SK-N-SH (cell line): ENCODE results near the gene ADAMTS2. TPM values are rescaled to one million over a fixed set of nuclear protein-coding genes. Genes with fewer than 3 reads are reported as not detected.

Experiments used
- CTCF ChIA-PET: fragments of 300-600, 350-600 bp; formaldehyde crosslinking; extraction: SDS; loops from one replicate; lab custom pipeline; 2021; lab: Yijun Ruan, JAX
- POLR2A ChIA-PET: fragments of 350-600 bp; sonication (Branson Sonifier 250); formaldehyde crosslinking; extraction: SDS; loops from one replicate; lab custom pipeline; 2020; ENCODE audit warnings: antibody characterized with exemption, inconsistent platforms; lab: Yijun Ruan, JAX
- DNase-seq: peaks from one replicate; pipeline ENCODE4 v3.0.0; 2012
- H2AFZ ChIP-seq: fragments of 200-600 bp; sonication (generic); 2 replicates; pipeline ENCODE4 v1.8.1; 2016; ENCODE audit warnings: antibody characterized with exemption, mild to moderate bottlenecking, low read depth
- H3F3A ChIP-seq: fragments of 200-600 bp; sonication (generic); replicated peaks from 2 replicates; pipeline ENCODE3; 2016; ENCODE audit warnings: antibody characterized with exemption, mild to moderate bottlenecking; ENCODE audit not compliant: insufficient read depth
- H3K27ac ChIP-seq, 2 experiments: fragments of 200-500 bp in 1 of 2; fragments of 200-600 bp in 1 of 2; sonication (Bioruptor generic) in 1 of 2; sonication (generic), shearing (Covaris generic) in 1 of 2; 2 replicates each; pipeline versions ENCODE4 v1.5.1 to v1.6.1; 2014 to 2016; ENCODE audit warnings: low read depth in 2 of 2, inconsistent platforms in 1 of 2, low read length in 1 of 2, mild to moderate bottlenecking in 1 of 2, mixed read lengths in 1 of 2
- H3K27me3 ChIP-seq: fragments of 200-600 bp; sonication (generic), shearing (Covaris generic); 2 replicates; pipeline ENCODE4 v1.6.1; 2016; ENCODE audit warnings: mixed run types; ENCODE audit not compliant: insufficient read depth
- H3K36me3 ChIP-seq, 2 experiments: fragments of 200-500 bp in 1 of 2; fragments of 200-600 bp in 1 of 2; sonication (Bioruptor generic) in 1 of 2; sonication (generic) in 1 of 2; replicated peaks in 1 of 2; 2 replicates each; pipeline versions ENCODE3 to v1.5.1; 2014 to 2016; ENCODE audit warnings: low read length in 1 of 2, mild to moderate bottlenecking in 1 of 2; ENCODE audit not compliant: insufficient read depth in 2 of 2, control insufficient read depth in 1 of 2
- H3K4me1 ChIP-seq, 2 experiments: fragments of 200-500 bp in 1 of 2; fragments of 200-600 bp in 1 of 2; sonication (Bioruptor generic) in 1 of 2; sonication (generic), shearing (Covaris generic) in 1 of 2; 2 replicates each; pipeline versions ENCODE4 v1.5.1 to v1.6.1; 2014 to 2016; ENCODE audit warnings: low read depth in 1 of 2, low read length in 1 of 2, mixed run types in 1 of 2; ENCODE audit not compliant: insufficient read depth in 2 of 2, control insufficient read depth in 1 of 2
- H3K4me2 ChIP-seq: fragments of 200-600 bp; sonication (generic), shearing (Covaris generic); 2 replicates; pipeline ENCODE4 v1.6.1; 2017; ENCODE audit warnings: mixed run types
- H3K4me3 ChIP-seq, 2 experiments: fragments of 200-500 bp in 1 of 2; fragments of 200-600 bp in 1 of 2; sonication (Bioruptor generic) in 1 of 2; sonication (generic), shearing (Covaris generic) in 1 of 2; 2 replicates each; pipeline versions ENCODE4 v1.5.1 to v1.8.1; 2014 to 2016; ENCODE audit warnings: low read depth in 2 of 2, inconsistent platforms in 1 of 2, low read length in 1 of 2, mild to moderate bottlenecking in 1 of 2, mixed read lengths in 1 of 2, moderate library complexity in 1 of 2
- H3K79me2 ChIP-seq: fragments of 200-600 bp; sonication (generic); 2 replicates; pipeline ENCODE4 v1.8.1; 2017; ENCODE audit warnings: mild to moderate bottlenecking; ENCODE audit not compliant: insufficient read depth
- H3K9ac ChIP-seq: fragments of 200-600 bp; sonication (generic); 2 replicates; pipeline ENCODE4 v1.6.1; 2017; ENCODE audit warnings: mixed run types
- H3K9me2 ChIP-seq: fragments of 200-600 bp; sonication (generic); 2 replicates; pipeline ENCODE4 v1.6.1; 2017; ENCODE audit warnings: mixed run types
- H3K9me3 ChIP-seq: fragments of 200-600 bp; sonication (generic); 2 replicates; pipeline ENCODE4 v1.6.1; 2017; ENCODE audit warnings: mixed run types, mild to moderate bottlenecking, moderate library complexity
- H4K20me1 ChIP-seq: fragments of 200-600 bp; sonication (generic); 2 replicates; pipeline ENCODE4 v1.6.1; 2017; ENCODE audit warnings: mild to moderate bottlenecking, mixed run types; ENCODE audit not compliant: insufficient read depth
- ELF1 ChIP-seq: IDR thresholded peaks from 2 replicates; pipeline ENCODE4 v1.4.0; 2012
- EP300 ChIP-seq, 2 experiments: IDR thresholded peaks; 2 replicates each; pipeline versions ENCODE4 v1.4.0 to v1.6.1; 2012; ENCODE audit warnings: borderline replicate concordance in 1 of 2, low read depth in 1 of 2, low read length in 1 of 2
- FOSL2 ChIP-seq: IDR thresholded peaks from 2 replicates; pipeline ENCODE4 v1.4.0; 2012; ENCODE audit warnings: low read depth, mild to moderate bottlenecking, moderate library complexity, borderline replicate concordance
- FOXJ3 ChIP-seq: sonication (generic); formaldehyde crosslinking; IDR thresholded peaks from 2 replicates; pipeline ENCODE4 v1.5.1; 2020; ENCODE audit warnings: mild to moderate bottlenecking, missing genetic modification reagents
- FOXM1 ChIP-seq: IDR thresholded peaks from 2 replicates; pipeline ENCODE4 v1.4.0; 2012; ENCODE audit warnings: low read depth, mild to moderate bottlenecking
- GABPA ChIP-seq: IDR thresholded peaks from 2 replicates; pipeline ENCODE4 v1.4.0; 2012; ENCODE audit warnings: low read depth, mild to moderate bottlenecking
- JUND ChIP-seq: IDR thresholded peaks from 2 replicates; pipeline ENCODE4 v1.4.0; 2012
- MEF2A ChIP-seq: IDR thresholded peaks from 2 replicates; pipeline ENCODE4 v1.4.0; 2012; ENCODE audit warnings: low read depth, borderline replicate concordance
- MXI1 ChIP-seq: IDR thresholded peaks from 2 replicates; pipeline ENCODE4 v1.6.1; 2012; ENCODE audit warnings: mild to moderate bottlenecking, low read depth, low read length, improper control_type of control experiment
- PBX3 ChIP-seq: IDR thresholded peaks from 2 replicates; pipeline ENCODE4; 2012
- POLR2AphosphoS5 ChIP-seq: IDR thresholded peaks from 2 replicates; pipeline ENCODE4 v1.6.1; 2012; ENCODE audit warnings: low read depth, low read length
- RAD21 ChIP-seq: IDR thresholded peaks from 2 replicates; pipeline ENCODE4 v1.6.1; 2012; ENCODE audit warnings: mild to moderate bottlenecking, low read length
- RCOR1 ChIP-seq: fragments of 150-350 bp; IDR thresholded peaks from 2 replicates; pipeline ENCODE4 v1.6.1; 2017; ENCODE audit warnings: antibody characterized with exemption, low read length
- SIN3A ChIP-seq: IDR thresholded peaks from 2 replicates; pipeline ENCODE4 v1.6.1; 2012; ENCODE audit warnings: low read depth, mild to moderate bottlenecking, low read length, moderate library complexity, borderline replicate concordance
- YY1 ChIP-seq: IDR thresholded peaks from 2 replicates; pipeline ENCODE4 v1.4.0; 2012; ENCODE audit warnings: low read depth, mild to moderate bottlenecking
- ZBTB33 ChIP-seq: IDR thresholded peaks from 2 replicates; pipeline ENCODE4 v1.4.0; 2012; ENCODE audit warnings: low read depth, borderline replicate concordance
- WGBS: methylation state at CpG from one replicate; pipeline ENCODE4 v1.1.6; 2017; ENCODE audit warnings: low lambda C conversion rate; 5-methylcytosine and 5-hydroxymethylcytosine counted together
- polyA plus RNA-seq, 3 experiments: library from polyadenylated mRNA; depleted of rRNA; stranded (reverse); fragments of >200 nt; gene quantifications; 2 replicates each; pipeline ENCODE4 v1.2.3, GENCODE V29; 2012
- TF ChIP-seq, protein P1 (sequence below): IDR thresholded peaks from 2 replicates; pipeline ENCODE4 v1.4.0; 2012; ENCODE audit warnings: low read depth
- TF ChIP-seq, protein P2 (sequence below): IDR thresholded peaks from 2 replicates; pipeline ENCODE4 v1.4.0; 2012; ENCODE audit warnings: low read depth, borderline replicate concordance
- TF ChIP-seq, protein P3 (sequence below): fragments of 150-350 bp; IDR thresholded peaks from 2 replicates; pipeline ENCODE4 v1.6.1; 2017; ENCODE audit warnings: antibody characterized with exemption, low read length, low read depth, borderline replicate concordance

ADAMTS2 gene
- polyA plus RNA-seq, 1 of the 3 experiments (the other 2 are of a cell fraction) = 0.12 TPM

DNA sequence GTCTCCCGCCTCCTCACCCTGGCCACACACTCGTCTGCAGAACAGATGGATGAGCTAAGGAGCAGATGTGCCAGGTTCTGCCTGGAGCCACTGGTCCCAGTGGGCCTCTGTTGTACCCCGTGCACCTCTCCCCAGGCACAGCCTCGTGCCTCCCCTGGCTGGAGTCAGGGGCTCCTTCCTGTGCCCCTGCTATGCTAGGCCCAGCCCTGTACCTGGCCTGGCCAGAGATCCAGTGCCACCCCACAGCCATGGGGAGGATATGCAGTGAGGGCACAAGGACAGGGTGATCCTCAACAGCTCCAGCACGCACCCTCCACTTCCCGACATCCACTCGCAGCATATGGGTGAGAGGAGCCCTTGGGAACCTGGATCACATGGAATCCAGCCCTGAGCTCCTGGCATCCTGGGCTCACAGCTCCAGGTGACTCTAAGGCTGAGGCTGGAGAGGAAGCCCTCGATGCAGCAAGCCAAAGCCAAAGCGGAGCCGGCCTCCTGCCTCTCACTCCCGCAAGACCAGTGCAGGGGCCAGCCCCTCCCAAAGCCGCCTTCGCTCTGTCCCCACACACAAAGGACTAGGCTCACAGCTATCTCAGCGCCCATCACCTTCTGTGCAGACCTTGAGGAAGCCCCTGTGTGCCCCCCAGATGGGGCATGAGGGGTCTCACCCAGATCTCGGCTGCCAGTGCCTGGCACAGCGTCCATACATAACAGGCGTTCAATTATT lies 23.7 kb upstream of the ADAMTS2 start:
- no peaks in the 10 kb centered on the region for H3K36me3 ChIP-seq
- H3K4me3 ChIP-seq = no peak overlapping the region
- no peak overlapping the region; a peak in 1 of 4 replicates for H3K27ac ChIP-seq
- H3F3A ChIP-seq = no peaks in the 10 kb centered on the region
- H3K9ac ChIP-seq = no peak overlapping the region
- H3K9me2 ChIP-seq = no peaks in the 10 kb centered on the region
- no peak for DNase-seq
- H3K4me2 ChIP-seq = no peak overlapping the region
- H3K4me1 ChIP-seq = peaks cover 0 to 34% of the 10 kb centered on the region in 2 experiments; a peak in 1 of 4 replicates
- H3K27me3 ChIP-seq = no peaks in the 10 kb centered on the region
- H3K79me2 ChIP-seq = no peaks in the 10 kb centered on the region
- H3K9me3 ChIP-seq = no peaks in the 10 kb centered on the region
- WGBS = 59% methylated on average over 11 of the region's 17 CpGs
- no peak for TF ChIP-seq ZBTB33
- no peak for TF ChIP-seq FOSL2
- no peak for TF ChIP-seq ELF1
- TF ChIP-seq YY1 = no peak
- TF ChIP-seq SIN3A = no peak
- no peak for TF ChIP-seq RCOR1
- no peak for TF ChIP-seq FOXM1
- TF ChIP-seq, protein P1, sequence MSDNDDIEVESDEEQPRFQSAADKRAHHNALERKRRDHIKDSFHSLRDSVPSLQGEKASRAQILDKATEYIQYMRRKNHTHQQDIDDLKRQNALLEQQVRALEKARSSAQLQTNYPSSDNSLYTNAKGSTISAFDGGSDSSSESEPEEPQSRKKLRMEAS = no peak
- TF ChIP-seq, protein P2, sequence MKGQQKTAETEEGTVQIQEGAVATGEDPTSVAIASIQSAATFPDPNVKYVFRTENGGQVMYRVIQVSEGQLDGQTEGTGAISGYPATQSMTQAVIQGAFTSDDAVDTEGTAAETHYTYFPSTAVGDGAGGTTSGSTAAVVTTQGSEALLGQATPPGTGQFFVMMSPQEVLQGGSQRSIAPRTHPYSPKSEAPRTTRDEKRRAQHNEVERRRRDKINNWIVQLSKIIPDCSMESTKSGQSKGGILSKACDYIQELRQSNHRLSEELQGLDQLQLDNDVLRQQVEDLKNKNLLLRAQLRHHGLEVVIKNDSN = no peak
- no peaks in the 10 kb centered on the region for H4K20me1 ChIP-seq
- ChIA-PET CTCF (interaction anchor here (1.1 kb wide), 1 partner anchor 125 kb away, joined by 3 read pairs; no protein-coding TSS in a partner anchor), POLR2A (no interaction called here)
- H2AFZ ChIP-seq = no peak overlapping the region

DNA sequence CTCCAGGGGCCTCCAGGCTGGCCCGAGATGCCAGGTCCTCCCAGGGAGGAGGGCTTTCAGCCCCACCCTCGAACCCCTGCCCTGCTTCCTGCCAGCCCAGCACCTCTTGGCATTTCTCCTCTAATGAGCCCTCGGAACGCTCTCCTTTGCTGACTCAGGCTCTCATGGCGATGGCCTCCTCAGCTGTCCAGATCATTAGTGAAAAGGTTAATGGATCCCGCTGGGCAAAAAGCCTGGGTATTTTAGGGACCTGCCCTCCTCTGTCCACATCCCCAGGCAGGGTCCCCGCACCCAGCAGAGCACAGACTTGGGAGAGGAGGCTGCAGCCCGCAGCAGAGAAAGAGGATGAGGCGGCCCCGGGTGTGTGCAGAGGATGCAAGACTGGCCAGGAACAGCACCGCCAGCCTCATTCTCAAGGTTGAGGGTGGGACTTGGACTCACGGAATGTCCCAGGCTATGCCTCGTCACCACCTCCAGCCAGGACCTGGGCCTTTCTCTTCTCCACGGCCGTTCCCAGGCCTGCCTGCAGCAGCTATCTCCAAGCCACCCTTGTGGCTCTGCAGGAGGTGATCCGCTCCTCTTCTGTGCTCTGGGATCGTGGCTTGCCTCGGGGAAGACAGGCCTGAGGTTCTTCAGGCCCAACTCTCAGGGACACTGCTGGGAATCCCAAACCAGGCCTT lies 23.0 kb upstream of the ADAMTS2 start:
- Histone ChIP-seq H3K79me2 (no peaks in the 10 kb centered on the region), H3K36me3 (no peaks in the 10 kb centered on the region), H3K9me3 (no peaks in the 10 kb centered on the region), H3K9me2 (no peaks in the 10 kb centered on the region), H3K9ac (no peak overlapping the region), H3K4me2 (no peak overlapping the region), H3K4me1 (peaks cover 0 to 34% of the 10 kb centered on the region in 2 experiments; a peak in 1 of 4 replicates), H3K4me3 (no peak overlapping the region), H3K27me3 (no peaks in the 10 kb centered on the region), H3K27ac (no peak overlapping the region; a peak in 1 of 4 replicates), H3F3A (no peaks in the 10 kb centered on the region), H2AFZ (no peak overlapping the region), H4K20me1 (no peaks in the 10 kb centered on the region)
- POLR2A ChIA-PET = no interaction called here
- CTCF ChIA-PET = no interaction called here
- no peak for DNase-seq
- WGBS = 55% methylated on average over 11 of the region's 18 CpGs
- TF ChIP-seq, protein P3, sequence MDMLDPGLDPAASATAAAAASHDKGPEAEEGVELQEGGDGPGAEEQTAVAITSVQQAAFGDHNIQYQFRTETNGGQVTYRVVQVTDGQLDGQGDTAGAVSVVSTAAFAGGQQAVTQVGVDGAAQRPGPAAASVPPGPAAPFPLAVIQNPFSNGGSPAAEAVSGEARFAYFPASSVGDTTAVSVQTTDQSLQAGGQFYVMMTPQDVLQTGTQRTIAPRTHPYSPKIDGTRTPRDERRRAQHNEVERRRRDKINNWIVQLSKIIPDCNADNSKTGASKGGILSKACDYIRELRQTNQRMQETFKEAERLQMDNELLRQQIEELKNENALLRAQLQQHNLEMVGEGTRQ = no peak
- TF ChIP-seq FOXJ3 (no peak), ZBTB33 (no peak), SIN3A (no peak), MXI1 (no peak), POLR2AphosphoS5 (no peak), RAD21 (no peak), PBX3 (no peak), RCOR1 (no peak), EP300 (IDR thresholded peaks at IDR 0.05; ENCODE audit: borderline replicate concordance in 1 of 2, low read depth in 1 of 2, low read length in 1 of 2) (no peak), GABPA (no peak), MEF2A (no peak), ELF1 (no peak), JUND (no peak), YY1 (no peak)
